KMS-11 (cell line): ENCODE data around the gene ORAI3.

ENCODE experiments used
- H2AFZ ChIP-seq: fragments of 200-600 bp; sonication (generic); 2 replicates; pipeline ENCODE4 v1.6.1; 2016; ENCODE audit warnings: antibody characterized with exemption, mixed run types, low read depth
- H3K27ac ChIP-seq: fragments of 200-600 bp; sonication (generic); 2 replicates; pipeline ENCODE4 v1.6.1; 2016; ENCODE audit warnings: mild to moderate bottlenecking, mixed run types
- H3K27me3 ChIP-seq: fragments of 200-600 bp; sonication (generic); 2 replicates; pipeline ENCODE4 v1.6.1; 2017; ENCODE audit warnings: mild to moderate bottlenecking, low read depth, mixed run types, moderate library complexity; ENCODE audit not compliant: insufficient read depth
- H3K36me3 ChIP-seq: fragments of 200-600 bp; sonication (generic); 2 replicates; pipeline ENCODE4 v1.6.1; 2017; ENCODE audit warnings: mild to moderate bottlenecking, mixed run types; ENCODE audit not compliant: insufficient read depth
- H3K4me1 ChIP-seq: fragments of 200-600 bp; sonication (generic); 2 replicates; pipeline ENCODE4 v1.6.1; 2016; ENCODE audit warnings: mild to moderate bottlenecking, low read depth, mixed run types; ENCODE audit not compliant: poor library complexity, severe bottlenecking
- H3K4me2 ChIP-seq: fragments of 200-600 bp; sonication (generic); 2 replicates; pipeline ENCODE4 v1.7.0; 2016; ENCODE audit warnings: mild to moderate bottlenecking, mixed run types
- H3K4me3 ChIP-seq: fragments of 200-600 bp; sonication (generic); IDR thresholded peaks from 2 replicates; pipeline ENCODE4 v1.6.1; 2017; ENCODE audit warnings: low read depth, low read length, mixed read lengths; ENCODE audit not compliant: insufficient read depth
- H3K79me2 ChIP-seq: fragments of 200-600 bp; sonication (generic); 2 replicates; pipeline ENCODE4 v1.6.1; 2016; ENCODE audit warnings: low read depth, mixed run types; ENCODE audit not compliant: insufficient read depth
- H3K9ac ChIP-seq: fragments of 200-600 bp; sonication (generic); 2 replicates; pipeline ENCODE4 v1.6.1; 2016; ENCODE audit warnings: mild to moderate bottlenecking, mixed run types
- H4K20me1 ChIP-seq: fragments of 200-600 bp; sonication (generic); 2 replicates; pipeline ENCODE4 v1.6.1; 2016; ENCODE audit warnings: mild to moderate bottlenecking, mixed run types; ENCODE audit not compliant: insufficient read depth
- CTCF ChIP-seq: fragments of 200-600 bp; sonication (generic); conservative IDR thresholded peaks from 2 replicates; pipeline ENCODE4 v1.6.1; 2017; ENCODE audit warnings: low read depth, mild to moderate bottlenecking, antibody characterized with exemption, low read length, moderate library complexity, mixed read lengths

ORAI3 gene

DNA sequence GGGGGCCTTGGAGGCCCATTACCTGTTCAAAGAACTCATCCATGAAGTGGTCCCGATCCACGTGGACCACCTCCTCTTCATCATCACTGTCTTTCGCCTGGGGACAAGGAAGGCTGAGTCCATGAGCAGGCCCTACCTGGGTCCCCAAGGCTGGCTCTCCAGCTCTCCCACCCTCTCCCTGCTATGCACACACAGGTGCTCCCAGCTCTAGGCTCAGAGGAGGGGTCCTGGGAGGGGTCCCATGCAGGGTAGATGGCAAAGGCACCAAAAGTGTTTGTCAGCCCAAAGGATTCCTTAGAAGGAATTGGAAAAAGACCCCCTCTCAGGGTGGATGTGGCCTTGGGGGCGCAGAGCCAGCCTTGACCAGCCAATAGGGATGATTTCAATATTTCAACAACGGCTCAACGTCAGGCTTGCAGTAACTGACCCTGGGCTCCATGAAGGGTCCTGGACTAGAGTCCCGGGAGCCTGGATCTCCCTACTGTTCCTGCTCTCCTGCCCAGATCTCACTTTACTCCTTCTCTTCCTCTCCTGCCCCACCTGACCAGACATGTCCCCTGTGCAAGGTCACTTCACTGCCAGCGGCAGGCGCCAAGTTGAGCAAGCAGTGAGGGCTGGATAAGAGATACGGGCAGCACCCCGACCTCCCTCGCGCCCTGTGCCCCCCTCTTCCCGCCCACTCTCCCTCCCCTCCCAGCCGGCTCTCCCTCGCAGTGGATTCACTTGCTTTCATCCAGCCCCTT is 52.8 kb downstream of the ORAI3 start:
- no peak overlapping the region for H3K9ac ChIP-seq
- peaks cover 27% of the 10 kb centered on the region; the same call in 1 of the 2 replicates for H3K27me3 ChIP-seq
- H3K4me1 ChIP-seq: peaks cover 4% of the 10 kb centered on the region
- H3K4me3 ChIP-seq: no peak overlapping the region
- no peak overlapping the region for H3K4me2 ChIP-seq
- no peaks in the 10 kb centered on the region for H3K79me2 ChIP-seq
- H3K27ac ChIP-seq: no peak overlapping the region
- H3K36me3 ChIP-seq: no peaks in the 10 kb centered on the region
- no peak for TF ChIP-seq CTCF
- no peaks in the 10 kb centered on the region for H4K20me1 ChIP-seq
- no peak overlapping the region for H2AFZ ChIP-seq

- Histone ChIP-seq H3K4me3 (no peak overlapping the region), H3K27ac (no peak overlapping the region), H3K4me2 (no peak overlapping the region), H3K27me3 (peaks cover 32% of the 10 kb centered on the region; the same call in 1 of the 2 replicates), H3K4me1 (peaks cover 4% of the 10 kb centered on the region), H3K36me3 (no peaks in the 10 kb centered on the region), H3K9ac (no peak overlapping the region), H2AFZ (no peak overlapping the region), H4K20me1 (no peaks in the 10 kb centered on the region), H3K79me2 (no peaks in the 10 kb centered on the region)
- no peak for TF ChIP-seq CTCF
Observed at GRCh38 chr16:31002250-31002700, 53.4 kb downstream of the ORAI3 start.

DNA sequence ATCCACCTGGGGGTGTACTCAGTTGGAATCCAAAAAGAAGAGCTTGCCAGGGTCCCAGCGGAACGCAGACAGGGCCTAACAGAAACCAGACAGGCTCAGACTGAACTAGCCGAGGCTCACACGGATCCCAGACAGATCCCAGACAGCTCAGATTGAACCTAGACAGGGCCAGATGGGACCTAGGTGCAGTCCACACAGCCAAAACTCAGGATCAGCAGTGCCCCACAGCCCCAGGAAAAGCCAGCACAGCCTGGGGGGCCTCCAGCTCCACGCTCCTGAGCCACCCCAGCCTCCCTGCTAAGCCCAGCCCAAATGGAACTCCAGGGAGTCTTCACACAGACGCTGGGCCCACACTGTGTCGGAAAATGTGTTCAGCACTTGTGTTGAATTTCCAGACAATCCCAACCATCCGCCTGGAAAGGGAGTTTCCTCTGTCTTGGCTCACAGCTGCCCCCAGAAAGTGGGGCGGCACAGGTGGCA is 54.0 kb downstream of the ORAI3 start:
- no peak for TF ChIP-seq CTCF
- Histone ChIP-seq H3K27me3 (peaks cover 38% of the 10 kb centered on the region), H3K4me1 (no peaks in the 10 kb centered on the region), H4K20me1 (no peaks in the 10 kb centered on the region), H3K27ac (no peak overlapping the region), H3K4me2 (no peak overlapping the region), H3K36me3 (no peaks in the 10 kb centered on the region), H2AFZ (no peak overlapping the region), H3K4me3 (no peak overlapping the region), H3K9ac (no peak overlapping the region), H3K79me2 (no peaks in the 10 kb centered on the region)

- no peak overlapping the region for H2AFZ ChIP-seq
- H3K9ac ChIP-seq: no peak overlapping the region
- H3K4me3 ChIP-seq: no peak overlapping the region
- H3K4me1 ChIP-seq: no peaks in the 10 kb centered on the region
- no peaks in the 10 kb centered on the region for H3K36me3 ChIP-seq
- TF ChIP-seq CTCF: no peak
- no peaks in the 10 kb centered on the region for H4K20me1 ChIP-seq
- H3K79me2 ChIP-seq: no peaks in the 10 kb centered on the region
- peaks cover 44% of the 10 kb centered on the region for H3K27me3 ChIP-seq
- no peak overlapping the region for H3K4me2 ChIP-seq
- H3K27ac ChIP-seq: no peak overlapping the region
Observed at GRCh38 chr16:31003744-31004143, 54.9 kb downstream of the ORAI3 start.
